DND-41 (cell line): ENCODE results near the gene LSM3.

ENCODE experiments used
- ATAC-seq: fragments of 200-7000 bp; cut with Tn5 transposase; 3 replicates; pipeline ENCODE4 v1.9.1; 2021; ENCODE audit warnings: low read depth; ENCODE audit not compliant: insufficient read depth
- DNase-seq: peaks from one replicate; pipeline ENCODE4 v3.0.0-alpha.2; 2020
- H2AFZ ChIP-seq: 2 replicates; pipeline ENCODE4 v1.6.0; 2012; ENCODE audit warnings: low read depth, low read length
- H3K27ac ChIP-seq: 2 replicates; pipeline ENCODE4 v1.5.1; 2012; ENCODE audit warnings: low read length, inconsistent platforms
- H3K27me3 ChIP-seq: fragments of 200-600 bp; sonication (generic); 2 replicates; pipeline ENCODE4 v1.6.0; 2012; ENCODE audit warnings: low read length, mild to moderate bottlenecking, inconsistent platforms; ENCODE audit not compliant: insufficient read depth, poor library complexity
- H3K36me3 ChIP-seq: 2 replicates; pipeline ENCODE4 v1.5.1; 2012; ENCODE audit warnings: low read length, inconsistent platforms; ENCODE audit not compliant: insufficient read depth
- H3K4me1 ChIP-seq: 2 replicates; pipeline ENCODE4 v1.5.1; 2012; ENCODE audit warnings: mild to moderate bottlenecking, low read length; ENCODE audit not compliant: insufficient read depth
- H3K4me2 ChIP-seq: 2 replicates; pipeline ENCODE4 v1.6.0; 2012; ENCODE audit warnings: mild to moderate bottlenecking, moderate library complexity, low read length, inconsistent platforms; ENCODE audit not compliant: insufficient read depth
- H3K4me3 ChIP-seq, 2 experiments: fragments of 200-600 bp in 1 of 2; shearing (Covaris generic) in 1 of 2; 2 replicates each; pipeline ENCODE4 v1.5.1; 2012 to 2016; ENCODE audit warnings: inconsistent platforms in 2 of 2, low read length in 2 of 2, mild to moderate bottlenecking in 2 of 2, low read depth in 1 of 2, moderate library complexity in 1 of 2
- H3K79me2 ChIP-seq: 2 replicates; pipeline ENCODE4 v1.6.0; 2012; ENCODE audit warnings: low read length, inconsistent platforms; ENCODE audit not compliant: insufficient read depth
- H3K9ac ChIP-seq: 2 replicates; pipeline ENCODE4 v1.6.0; 2012; ENCODE audit warnings: low read depth, mild to moderate bottlenecking, inconsistent platforms, low read length, moderate library complexity
- H3K9me3 ChIP-seq: 2 replicates; pipeline ENCODE4 v1.5.1; 2012; ENCODE audit warnings: low read length, moderate library complexity, mild to moderate bottlenecking, inconsistent platforms; ENCODE audit not compliant: insufficient read depth, severe bottlenecking
- H4K20me1 ChIP-seq: 2 replicates; pipeline ENCODE4 v1.6.0; 2012; ENCODE audit warnings: low read length; ENCODE audit not compliant: insufficient read depth
- EZH2 ChIP-seq: IDR thresholded peaks from 3 replicates; pipeline ENCODE4 v1.6.1; 2012; ENCODE audit warnings: borderline replicate concordance, low read depth, mild to moderate bottlenecking, moderate library complexity, low read length, inconsistent platforms; ENCODE audit not compliant: severe bottlenecking
- TF ChIP-seq, protein P1 (sequence below): IDR thresholded peaks from 2 replicates; pipeline ENCODE4 v1.5.1; 2012; ENCODE audit warnings: borderline replicate concordance, low read length, moderate library complexity, mild to moderate bottlenecking; ENCODE audit not compliant: poor library complexity, severe bottlenecking; ENCODE audit errors: extremely low read depth

LSM3 gene

DNA sequence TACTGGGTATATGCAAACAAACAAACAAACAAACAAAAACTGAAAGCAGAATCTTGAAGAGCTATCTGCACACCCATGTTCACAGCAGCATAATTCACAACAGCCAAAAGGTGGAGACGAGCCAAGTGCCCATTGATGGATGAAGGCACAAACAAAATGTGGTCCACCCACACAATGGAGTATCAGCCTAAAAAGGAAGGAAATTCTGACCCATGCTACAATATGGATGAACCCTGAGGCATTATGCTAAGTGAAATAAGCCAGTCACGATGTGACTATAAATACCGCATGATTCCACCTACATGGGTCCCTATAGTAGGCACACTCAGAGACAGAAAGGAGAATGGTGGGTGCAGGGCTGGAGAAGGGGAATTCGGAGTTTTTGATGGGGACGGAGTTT is 24.3 kb upstream of the LSM3 start:
- Histone ChIP-seq H2AFZ (no peak overlapping the region), H3K9ac (no peak overlapping the region), H3K79me2 (no peaks in the 10 kb centered on the region), H3K4me1 (no peaks in the 10 kb centered on the region), H3K27ac (no peak overlapping the region), H3K27me3 (no peaks in the 10 kb centered on the region), H3K4me2 (no peak overlapping the region), H4K20me1 (peaks cover 3% of the 10 kb centered on the region; the same call in 1 of the 2 replicates), H3K4me3 (no peak overlapping the region), H3K9me3 (no peaks in the 10 kb centered on the region), H3K36me3 (peaks cover 67% of the 10 kb centered on the region)
- ATAC-seq (no peak), DNase-seq (no peak)
- no peak for TF ChIP-seq EZH2
- TF ChIP-seq, protein P1, sequence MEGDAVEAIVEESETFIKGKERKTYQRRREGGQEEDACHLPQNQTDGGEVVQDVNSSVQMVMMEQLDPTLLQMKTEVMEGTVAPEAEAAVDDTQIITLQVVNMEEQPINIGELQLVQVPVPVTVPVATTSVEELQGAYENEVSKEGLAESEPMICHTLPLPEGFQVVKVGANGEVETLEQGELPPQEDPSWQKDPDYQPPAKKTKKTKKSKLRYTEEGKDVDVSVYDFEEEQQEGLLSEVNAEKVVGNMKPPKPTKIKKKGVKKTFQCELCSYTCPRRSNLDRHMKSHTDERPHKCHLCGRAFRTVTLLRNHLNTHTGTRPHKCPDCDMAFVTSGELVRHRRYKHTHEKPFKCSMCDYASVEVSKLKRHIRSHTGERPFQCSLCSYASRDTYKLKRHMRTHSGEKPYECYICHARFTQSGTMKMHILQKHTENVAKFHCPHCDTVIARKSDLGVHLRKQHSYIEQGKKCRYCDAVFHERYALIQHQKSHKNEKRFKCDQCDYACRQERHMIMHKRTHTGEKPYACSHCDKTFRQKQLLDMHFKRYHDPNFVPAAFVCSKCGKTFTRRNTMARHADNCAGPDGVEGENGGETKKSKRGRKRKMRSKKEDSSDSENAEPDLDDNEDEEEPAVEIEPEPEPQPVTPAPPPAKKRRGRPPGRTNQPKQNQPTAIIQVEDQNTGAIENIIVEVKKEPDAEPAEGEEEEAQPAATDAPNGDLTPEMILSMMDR, result no peak

DNA sequence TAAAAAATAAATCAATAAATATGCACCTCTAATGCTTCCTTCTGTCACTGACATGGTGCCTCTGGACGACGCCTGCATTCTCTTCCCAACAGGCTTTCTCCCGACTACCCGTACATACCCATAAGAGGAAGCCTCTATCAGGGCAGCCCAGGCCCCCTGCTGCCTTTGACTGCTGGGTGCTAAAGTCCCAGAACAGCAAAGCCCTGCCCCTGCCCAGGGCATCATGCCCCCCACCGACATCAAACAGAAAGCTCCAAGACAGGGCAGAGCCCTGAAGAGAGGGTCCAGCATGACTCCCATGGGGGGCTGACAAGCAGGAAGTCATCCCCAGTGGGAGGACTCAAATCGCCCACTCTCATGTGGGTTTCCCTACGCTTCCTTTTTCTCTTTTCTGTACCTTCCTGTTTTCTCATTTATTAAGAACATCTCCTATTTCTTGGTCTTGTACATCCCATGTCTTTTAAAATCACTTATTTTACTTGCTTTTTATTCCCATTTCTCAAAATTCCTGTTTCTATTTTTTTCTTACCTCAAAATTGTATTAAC is 23.6 kb upstream of the LSM3 start:
- peaks cover 72% of the 10 kb centered on the region for H3K36me3 ChIP-seq
- no peak for TF ChIP-seq EZH2
- TF ChIP-seq, protein P1, result no peak
- H3K4me1 ChIP-seq, result no peaks in the 10 kb centered on the region
- H3K4me2 ChIP-seq, result no peak overlapping the region
- no peak overlapping the region for H2AFZ ChIP-seq
- H3K79me2 ChIP-seq, result no peaks in the 10 kb centered on the region
- H3K27me3 ChIP-seq, result no peaks in the 10 kb centered on the region
- ATAC-seq, result no peak
- H3K9ac ChIP-seq, result no peak overlapping the region
- peaks cover 1% of the 10 kb centered on the region; the same call in 1 of the 2 replicates for H4K20me1 ChIP-seq
- H3K27ac ChIP-seq, result no peak overlapping the region
- H3K4me3 ChIP-seq, result no peak overlapping the region
- DNase-seq, result no peak
- no peaks in the 10 kb centered on the region for H3K9me3 ChIP-seq

DNA sequence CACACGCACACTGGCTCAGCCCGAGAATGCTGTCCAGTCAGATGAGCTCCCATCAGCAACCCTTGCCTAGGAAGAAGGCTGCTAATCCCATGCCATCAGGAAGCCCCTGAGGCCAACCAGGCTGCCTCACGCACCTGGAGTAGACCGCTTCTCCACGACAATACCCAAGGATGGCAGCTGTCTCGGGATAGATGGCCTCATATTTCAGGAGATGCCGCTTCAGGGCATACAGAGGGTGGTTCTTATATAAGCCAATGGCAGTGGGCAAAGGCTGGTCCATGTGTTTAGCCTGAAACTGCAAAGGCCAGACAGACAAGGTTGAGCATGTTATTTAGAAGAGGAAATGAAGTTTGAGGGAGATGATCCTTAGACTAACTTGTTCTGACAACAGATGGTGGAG is 22.4 kb upstream of the LSM3 start:
- H3K27me3 ChIP-seq, result no peaks in the 10 kb centered on the region
- no peak overlapping the region for H2AFZ ChIP-seq
- H4K20me1 ChIP-seq, result no peaks in the 10 kb centered on the region; the same call in 1 of the 2 replicates
- TF ChIP-seq, protein P1, result no peak
- TF ChIP-seq EZH2, result no peak
- ATAC-seq, result no peak
- no peaks in the 10 kb centered on the region for H3K79me2 ChIP-seq
- no peaks in the 10 kb centered on the region for H3K4me1 ChIP-seq
- no peak for DNase-seq
- H3K4me3 ChIP-seq, result no peak overlapping the region
- H3K9ac ChIP-seq, result no peak overlapping the region
- H3K9me3 ChIP-seq, result peaks cover 3% of the 10 kb centered on the region
- peaks cover 82% of the 10 kb centered on the region for H3K36me3 ChIP-seq
- no peak overlapping the region for H3K27ac ChIP-seq
- H3K4me2 ChIP-seq, result no peak overlapping the region
